Progenitor cell of endocrine pancreas (in vitro differentiated cells): ENCODE data around the gene RHOXF1. TPM values are rescaled to one million over a fixed set of nuclear protein-coding genes. Genes with fewer than 3 reads are reported as not detected.
"Not testable (repeated sequence)": the region's sequence is repeated elsewhere in the genome, so short reads cannot be mapped to it uniquely, and the experiment has no call there.

ENCODE experiments used
- DNase-seq: peaks from one replicate; pipeline ENCODE4 v3.0.0; 2021; ENCODE audit warnings: low spot score; ENCODE audit not compliant: unreplicated experiment
- H3K27ac Mint-ChIP-seq: 2 replicates; pipeline ENCODE4 v1.8.0; 2021; ENCODE audit warnings: mild to moderate bottlenecking, moderate library complexity, mixed read lengths
- H3K27me3 Mint-ChIP-seq: 2 replicates; pipeline ENCODE4 v1.8.0; 2021; ENCODE audit warnings: mixed read lengths
- H3K36me3 Mint-ChIP-seq: 2 replicates; pipeline ENCODE4 v1.8.0; 2022; ENCODE audit warnings: mixed read lengths; ENCODE audit not compliant: insufficient read depth
- H3K4me1 Mint-ChIP-seq: 2 replicates; pipeline ENCODE4 v1.8.0; 2021; ENCODE audit warnings: low read depth, mixed read lengths
- H3K4me3 Mint-ChIP-seq: 2 replicates; pipeline ENCODE4 v1.8.0; 2021; ENCODE audit warnings: low read depth, mild to moderate bottlenecking, moderate library complexity, mixed read lengths
- H3K9me3 Mint-ChIP-seq: 2 replicates; pipeline ENCODE4 v1.8.0; 2021; ENCODE audit warnings: low read depth, mixed read lengths
- CTCF ChIP-seq: fragments of 200-600 bp; sonication (generic); IDR thresholded peaks from one replicate; pipeline ENCODE4 v1.5.0; 2021; ENCODE audit warnings: antibody characterized with exemption, mild to moderate bottlenecking; ENCODE audit not compliant: unreplicated experiment
- total RNA-seq: library from RNA; stranded (reverse); gene quantifications from 2 replicates; pipeline ENCODE4 v1.2.1, GENCODE V29; 2021

Gene RHOXF1
- total RNA-seq, 1 donor from 2014 or later, result 1.4 TPM

- H3K27ac Mint-ChIP-seq, result no peak overlapping the region
- peaks cover 3% of the 10 kb centered on the region for H3K4me1 Mint-ChIP-seq
- peaks cover 4% of the 10 kb centered on the region for H3K9me3 Mint-ChIP-seq
- no peak for DNase-seq
- no peaks in the 10 kb centered on the region for H3K27me3 Mint-ChIP-seq
- TF ChIP-seq CTCF, result no peak
- H3K36me3 Mint-ChIP-seq, result no peaks in the 10 kb centered on the region
- no peak overlapping the region for H3K4me3 Mint-ChIP-seq
Observed at GRCh38 chrX:120087289-120088017, 28.3 kb downstream of the RHOXF1 start.

- not testable (repeated sequence) for H3K9me3 Mint-ChIP-seq, H3K27me3 Mint-ChIP-seq, H3K36me3 Mint-ChIP-seq, H3K4me3 Mint-ChIP-seq, DNase-seq, H3K4me1 Mint-ChIP-seq, H3K27ac Mint-ChIP-seq
Observed at GRCh38 chrX:120085553-120086185, 30.0 kb downstream of the RHOXF1 start.

GRCh38 chrX:120077590-120077989 is 38.1 kb downstream of the RHOXF1 start, which contains the start of gene RHOXF2B:
RHOXF2B (minus strand) TSS chrX:120077690; CDS start chrX:120077552, 138 bp downstream.
- H3K4me3 Mint-ChIP-seq, H3K4me1 Mint-ChIP-seq, H3K9me3 Mint-ChIP-seq, H3K36me3 Mint-ChIP-seq, H3K27me3 Mint-ChIP-seq, DNase-seq, H3K27ac Mint-ChIP-seq: not testable (repeated sequence)

- not testable (repeated sequence) for H3K4me3 Mint-ChIP-seq, H3K36me3 Mint-ChIP-seq, H3K27ac Mint-ChIP-seq, H3K9me3 Mint-ChIP-seq, DNase-seq, H3K4me1 Mint-ChIP-seq, H3K27me3 Mint-ChIP-seq
Observed at GRCh38 chrX:120066169-120066568, 49.5 kb downstream of the RHOXF1 start.

Other genes starting within 250 kb of the RHOXF1 start
- gene RNF113A, start 244.2 kb downstream of the RHOXF1 start, total RNA-seq, result 11.3 and 11.8 TPM in 2 replicates
- 57.7 and 61.8 TPM in 2 replicates for gene NDUFA1, start 244.1 kb downstream of the RHOXF1 start, total RNA-seq
- gene AKAP14, start 220.0 kb downstream of the RHOXF1 start, total RNA-seq, result not detected in 2 replicates
- 8.3 and 9.1 TPM in 2 replicates for gene NKAP, start 172.2 kb downstream of the RHOXF1 start, total RNA-seq
- not detected in 2 replicates for gene RHOXF2B, start 38.2 kb downstream of the RHOXF1 start, total RNA-seq
- not detected in 2 replicates for gene RHOXF2, start 42.7 kb upstream of the RHOXF1 start, total RNA-seq
- 40.4 and 41.3 TPM in 2 replicates for gene ZBTB33, start 134.9 kb upstream of the RHOXF1 start, total RNA-seq
- 0.46 and 0.51 TPM in 2 replicates for gene TMEM255A, start 195.5 kb upstream of the RHOXF1 start, total RNA-seq
- not detected in 2 replicates for gene ATP1B4, start 246.2 kb upstream of the RHOXF1 start, total RNA-seq